CD4-positive, CD25-positive, alpha-beta regulatory T cell (primary cell): ENCODE results near the gene TSPAN31. TPM values are rescaled to one million over a fixed set of nuclear protein-coding genes. Genes with fewer than 3 reads are reported as not detected.
"Not testable (repeated sequence)": the region's sequence is repeated elsewhere in the genome, so short reads cannot be mapped to it uniquely, and the experiment has no call there.

Source experiments
- ATAC-seq, 2 donors: fragments of 150-1000 bp; cut with Tn5 transposase; one replicate each; pipeline ENCODE4 v1.10.0; 2021; ENCODE audit warnings: low read depth in 2 of 2, moderate number of reproducible peaks in 2 of 2, moderate library complexity in 1 of 2
- DNase-seq, 3 donors: peaks; one replicate each; pipeline versions ENCODE4 v3.0.0 to v3.0.0-alpha.2; 2012 to 2022; ENCODE audit warnings: mixed read lengths in 1 of 3
- H3K27ac ChIP-seq: one replicate; pipeline ENCODE4 v1.7.0; 2013; ENCODE audit warnings: mild to moderate bottlenecking, low read length; ENCODE audit not compliant: insufficient read depth, poor library complexity, severe bottlenecking
- H3K27me3 ChIP-seq: one replicate; pipeline ENCODE4 v1.7.0; 2013; ENCODE audit warnings: low read length; ENCODE audit not compliant: control insufficient read depth, insufficient read depth
- H3K36me3 ChIP-seq: one replicate; pipeline ENCODE4 v1.7.0; 2013; ENCODE audit warnings: mild to moderate bottlenecking, low read length, moderate library complexity; ENCODE audit not compliant: control insufficient read depth, insufficient read depth
- H3K4me1 ChIP-seq: 2 replicates; pipeline ENCODE4 v1.7.0; 2013; ENCODE audit warnings: mild to moderate bottlenecking, low read length; ENCODE audit not compliant: insufficient read depth, control insufficient read depth, poor library complexity, severe bottlenecking
- H3K4me3 ChIP-seq: one replicate; pipeline ENCODE4 v1.7.0; 2013; ENCODE audit warnings: low read depth, mild to moderate bottlenecking, low read length, moderate library complexity
- H3K9me3 ChIP-seq, 2 experiments: 1 replicate in 1 of 2; 2 replicates in 1 of 2; pipeline ENCODE4 v1.7.0; 2013; ENCODE audit warnings: low read length in 2 of 2, mild to moderate bottlenecking in 1 of 2, moderate library complexity in 1 of 2; ENCODE audit not compliant: control insufficient read depth in 2 of 2
- H3K27ac Mint-ChIP-seq, 3 donors: one replicate each; pipeline ENCODE4 v1.8.0; 2020 to 2022; ENCODE audit warnings: mild to moderate bottlenecking in 3 of 3, mixed read lengths in 3 of 3, moderate library complexity in 2 of 3
- H3K27me3 Mint-ChIP-seq: one replicate; pipeline ENCODE4 v1.8.0; 2022; ENCODE audit warnings: mild to moderate bottlenecking, mixed read lengths
- H3K36me3 Mint-ChIP-seq: one replicate; pipeline ENCODE4 v1.8.0; 2020; ENCODE audit warnings: mixed read lengths
- H3K4me1 Mint-ChIP-seq, 4 donors: one replicate each; pipeline ENCODE4 v1.8.0; 2020 to 2022; ENCODE audit warnings: mixed read lengths in 4 of 4, mild to moderate bottlenecking in 1 of 4
- H3K4me3 Mint-ChIP-seq, 4 donors: one replicate each; pipeline ENCODE4 v1.8.0; 2020 to 2022; ENCODE audit warnings: mild to moderate bottlenecking in 4 of 4, mixed read lengths in 4 of 4, moderate library complexity in 3 of 4
- H3K9me3 Mint-ChIP-seq, 7 donors: one replicate each; pipeline ENCODE4 v1.8.0; 2020 to 2022; ENCODE audit warnings: mixed read lengths in 7 of 7, mild to moderate bottlenecking in 3 of 7, moderate library complexity in 2 of 7
- polyA plus RNA-seq, 4 donors: library from polyadenylated mRNA; unstranded; fragments of 300-500 nt; fragmentation: Illumina TruSeq; gene quantifications; one replicate each; pipeline ENCODE4 v1.2.3, GENCODE V29; 2021
- total RNA-seq: library from RNA; stranded (reverse); gene quantifications from one replicate; pipeline ENCODE4 v1.2.3, GENCODE V29; 2022

The TSPAN31 gene
- total and polyA plus RNA-seq, 5 donors from 2014 or later: 8.7 to 48.9 (median 38.9) TPM

- H3K9me3 ChIP-seq: no peaks in the 10 kb centered on the region
- peaks cover 2% of the 10 kb centered on the region for H3K27me3 ChIP-seq
- DNase-seq (peak; percentile 84 to 96 (median 86)), ATAC-seq (peak; percentile 88 to 93)
- no peaks in the 10 kb centered on the region for H3K9me3 Mint-ChIP-seq
- peaks cover 19% of the 10 kb centered on the region for H3K4me1 ChIP-seq
- H3K36me3 ChIP-seq: no peaks in the 10 kb centered on the region
- peak within 1 kb of the TSS; percentile 93 to 97 (median 94) for H3K4me3 Mint-ChIP-seq
- H3K36me3 Mint-ChIP-seq: peaks cover 13% of the 10 kb centered on the region
- H3K4me3 ChIP-seq: peak within 1 kb of the TSS; percentile 83
- H3K27ac ChIP-seq: peak within 1 kb of the TSS; percentile 86
- H3K4me1 Mint-ChIP-seq: peaks cover 0 to 20% (median 8%) of the 10 kb centered on the region in 4 donors
- H3K27me3 Mint-ChIP-seq: peaks cover 7% of the 10 kb centered on the region
- peak within 1 kb of the TSS; percentile 92 to 99 (median 98) for H3K27ac Mint-ChIP-seq
Measured at GRCh38 chr12:57771873-57772428, 27.1 kb downstream of the TSPAN31 start, which contains the start of gene METTL1. Gene METTL1, minus strand, starts transcription at chr12:57772105. Its CDS starts 22 bp downstream, at chr12:57772083.

- H3K36me3 Mint-ChIP-seq: peaks cover 13% of the 10 kb centered on the region
- Histone ChIP-seq H3K4me1 (peaks cover 19% of the 10 kb centered on the region), H3K9me3 (no peaks in the 10 kb centered on the region), H3K27ac (peak within 1 kb of the TSS; percentile 86), H3K27me3 (no peaks in the 10 kb centered on the region), H3K36me3 (no peaks in the 10 kb centered on the region), H3K4me3 (peak within 1 kb of the TSS; percentile 83)
- peak in 2 of 3 donors; percentile 17 to 27 for DNase-seq
- H3K4me3 Mint-ChIP-seq: peak within 1 kb of the TSS; percentile 93 to 97 (median 94)
- peak within 1 kb of the TSS; percentile 92 to 99 (median 98) for H3K27ac Mint-ChIP-seq
- peaks cover 0 to 20% (median 9%) of the 10 kb centered on the region in 4 donors for H3K4me1 Mint-ChIP-seq
- no peak for ATAC-seq
- H3K27me3 Mint-ChIP-seq: peaks cover 5% of the 10 kb centered on the region
- no peaks in the 10 kb centered on the region for H3K9me3 Mint-ChIP-seq
Measured at GRCh38 chr12:57772429-57773322, 27.8 kb downstream of the TSPAN31 start, which contains the start of gene EEF1AKMT3. Gene EEF1AKMT3, plus strand, starts transcription at chr12:57772614. Its CDS starts 111 bp downstream, at chr12:57772725.

GRCh38 chr12:57774634-57775033, 29.8 kb downstream of the TSPAN31 start:
- H3K9me3 Mint-ChIP-seq, DNase-seq, H3K9me3 ChIP-seq, H3K4me3 ChIP-seq, H3K27me3 Mint-ChIP-seq, ATAC-seq, H3K27ac ChIP-seq, H3K36me3 ChIP-seq, H3K36me3 Mint-ChIP-seq, H3K27me3 ChIP-seq: not testable (repeated sequence)
- Mint-ChIP-seq H3K27ac (peak overlapping the region in 1 of 3 donors; percentile 14), H3K4me1 (peaks cover 0 to 23% (median 11%) of the 10 kb centered on the region in 4 donors), H3K4me3 (peak overlapping the region in 3 of 4 donors; percentile 22 to 95 (median 88))
- peaks cover 19% of the 10 kb centered on the region for H3K4me1 ChIP-seq

- H3K4me3 Mint-ChIP-seq: peak overlapping the region in 2 of 4 donors; percentile 27 to 71
Measured at GRCh38 chr12:57775044-57775443, 30.2 kb downstream of the TSPAN31 start.

GRCh38 chr12:57775563-57776246, 30.9 kb downstream of the TSPAN31 start:
- H3K27me3 ChIP-seq: no peaks in the 10 kb centered on the region
- H3K9me3 ChIP-seq: no peaks in the 10 kb centered on the region
- H3K27ac Mint-ChIP-seq: peak overlapping the region in 1 of 3 donors; percentile 21
- peaks cover under 1% of the 10 kb centered on the region for H3K36me3 Mint-ChIP-seq
- H3K4me1 ChIP-seq: peaks cover 25% of the 10 kb centered on the region
- H3K9me3 Mint-ChIP-seq: no peaks in the 10 kb centered on the region
- no peaks in the 10 kb centered on the region for H3K36me3 ChIP-seq
- DNase-seq (peak in 1 of 3 donors; percentile 17), ATAC-seq (no peak)
- peak overlapping the region in 2 of 4 donors; percentile 20 to 71 for H3K4me3 Mint-ChIP-seq
- no peak overlapping the region for H3K27ac ChIP-seq
- peaks cover 0 to 29% (median 12%) of the 10 kb centered on the region in 4 donors for H3K4me1 Mint-ChIP-seq
- H3K4me3 ChIP-seq: no peak overlapping the region
- peaks cover 9% of the 10 kb centered on the region for H3K27me3 Mint-ChIP-seq

More at GRCh38 chr12:57775044-57775443, 30.2 kb downstream of the TSPAN31 start:
- Histone ChIP-seq H3K4me3 (no peak overlapping the region), H3K27ac (no peak overlapping the region), H3K27me3 (no peaks in the 10 kb centered on the region), H3K9me3 (no peaks in the 10 kb centered on the region), H3K4me1 (peaks cover 19% of the 10 kb centered on the region), H3K36me3 (no peaks in the 10 kb centered on the region)
- H3K4me1 Mint-ChIP-seq: peaks cover 0 to 27% (median 12%) of the 10 kb centered on the region in 4 donors
- peaks cover 9% of the 10 kb centered on the region for H3K27me3 Mint-ChIP-seq
- DNase-seq (no peak), ATAC-seq (no peak)
- H3K9me3 Mint-ChIP-seq: no peaks in the 10 kb centered on the region
- H3K27ac Mint-ChIP-seq: no peak overlapping the region
- peaks cover 6% of the 10 kb centered on the region for H3K36me3 Mint-ChIP-seq

- peaks cover 28% of the 10 kb centered on the region for H3K4me1 ChIP-seq
- no peak overlapping the region for H3K4me3 ChIP-seq
- H3K9me3 ChIP-seq: no peaks in the 10 kb centered on the region
- H3K36me3 Mint-ChIP-seq: no peaks in the 10 kb centered on the region
- no peak for ATAC-seq
- no peak for DNase-seq
- peak overlapping the region in 2 of 4 donors; percentile 20 to 71 for H3K4me3 Mint-ChIP-seq
- H3K27ac Mint-ChIP-seq: peak overlapping the region in 1 of 3 donors; percentile 21
- H3K4me1 Mint-ChIP-seq: peaks cover 0 to 34% (median 13%) of the 10 kb centered on the region in 4 donors
- no peaks in the 10 kb centered on the region for H3K9me3 Mint-ChIP-seq
- peaks cover 9% of the 10 kb centered on the region for H3K27me3 Mint-ChIP-seq
- no peaks in the 10 kb centered on the region for H3K36me3 ChIP-seq
- H3K27ac ChIP-seq: no peak overlapping the region
- H3K27me3 ChIP-seq: no peaks in the 10 kb centered on the region
Measured at GRCh38 chr12:57776247-57776587, 31.4 kb downstream of the TSPAN31 start.

- H3K4me3 Mint-ChIP-seq: peak overlapping the region in 1 of 4 donors; percentile 71
- H3K36me3 ChIP-seq: no peaks in the 10 kb centered on the region
- peaks cover 30% of the 10 kb centered on the region for H3K4me1 ChIP-seq
Measured at GRCh38 chr12:57777367-57777766, 32.5 kb downstream of the TSPAN31 start.

More at GRCh38 chr12:57777367-57777766, 32.5 kb downstream of the TSPAN31 start:
- Mint-ChIP-seq H3K4me1 (peaks cover 8 to 37% (median 17%) of the 10 kb centered on the region in 4 donors), H3K36me3 (no peaks in the 10 kb centered on the region), H3K9me3 (no peaks in the 10 kb centered on the region), H3K27me3 (peaks cover 4% of the 10 kb centered on the region), H3K27ac (no peak overlapping the region)
- no peaks in the 10 kb centered on the region for H3K27me3 ChIP-seq
- DNase-seq (no peak), ATAC-seq (no peak)
- H3K9me3 ChIP-seq: no peaks in the 10 kb centered on the region
- H3K4me3 ChIP-seq: no peak overlapping the region
- H3K27ac ChIP-seq: no peak overlapping the region
